HepG2 (cell line): ENCODE measurements around the gene RPS28. TPM values are rescaled to one million over a fixed set of nuclear protein-coding genes. Genes with fewer than 3 reads are reported as not detected.

Source experiments
- ARNTL ChIP-seq: sonication (generic); formaldehyde crosslinking; IDR thresholded peaks from 2 replicates; pipeline ENCODE4 v1.4.0; 2020; ENCODE audit warnings: mild to moderate bottlenecking, missing genetic modification reagents
- HMG20B ChIP-seq: conservative IDR thresholded peaks from 2 replicates; pipeline ENCODE4 v1.6.1; 2016; ENCODE audit warnings: missing genetic modification reagents, missing compliant biosample characterization
- KAT7 ChIP-seq: IDR thresholded peaks from 2 replicates; pipeline ENCODE4 v1.6.1; 2018; ENCODE audit warnings: borderline replicate concordance, missing compliant biosample characterization
- KDM2A ChIP-seq: sonication (generic); formaldehyde crosslinking; IDR thresholded peaks from 2 replicates; pipeline ENCODE4 v1.4.0; 2020; ENCODE audit warnings: low read depth, missing genetic modification reagents, borderline replicate concordance
- KDM5B ChIP-seq: sonication (generic); formaldehyde crosslinking; IDR thresholded peaks from 2 replicates; pipeline ENCODE4 v1.4.0; 2020; ENCODE audit warnings: missing genetic modification reagents, mild to moderate bottlenecking, borderline replicate concordance
- KLF15 ChIP-seq: sonication (generic); formaldehyde crosslinking; IDR thresholded peaks from 2 replicates; pipeline ENCODE4 v1.8.1; 2023; ENCODE audit warnings: borderline replicate concordance, mild to moderate bottlenecking, inconsistent platforms, missing genetic modification reagents, mixed read lengths
- NFIB ChIP-seq: sonication (generic); formaldehyde crosslinking; IDR thresholded peaks from 2 replicates; pipeline ENCODE4 v1.9.0; 2021; ENCODE audit warnings: missing genetic modification reagents, mild to moderate bottlenecking, borderline replicate concordance
- PITX1 ChIP-seq: sonication (generic); formaldehyde crosslinking; IDR thresholded peaks from 2 replicates; pipeline ENCODE4 v1.5.1; 2020; ENCODE audit warnings: mild to moderate bottlenecking, missing genetic modification reagents
- SP5 ChIP-seq: IDR thresholded peaks from 2 replicates; pipeline ENCODE4 v1.6.1; 2016; ENCODE audit warnings: low read depth, borderline replicate concordance
- ZNF260 ChIP-seq: sonication (generic); formaldehyde crosslinking; IDR thresholded peaks from 2 replicates; pipeline ENCODE4 v1.4.0; 2020; ENCODE audit warnings: missing genetic modification reagents, low read depth, mild to moderate bottlenecking, borderline replicate concordance
- ZNF589 ChIP-seq: sonication (generic); formaldehyde crosslinking; conservative IDR thresholded peaks from 2 replicates; pipeline ENCODE4 v1.8.0; 2022; ENCODE audit warnings: mild to moderate bottlenecking, moderate library complexity, missing genetic modification reagents
- ZNF629 ChIP-seq: sonication (generic); formaldehyde crosslinking; conservative IDR thresholded peaks from 2 replicates; pipeline ENCODE4 v1.5.0; 2020; ENCODE audit warnings: missing genetic modification reagents
- polyA plus RNA-seq, 8 experiments: library from polyadenylated mRNA; depleted of rRNA in 3 of 8; stranded (reverse) in 7 of 8; unstranded in 1 of 8; fragments of >200 nt; fragmentation: Illumina TruSeq in 4 of 8; extraction: Trizol in 4 of 8; gene quantifications; 2 replicates each; pipeline versions ENCODE4 v1.2.1 to v1.2.3, GENCODE V29; 2011 to 2016; ENCODE audit warnings: low read depth in 4 of 8, missing spikeins in 1 of 8, mixed read lengths in 1 of 8; ENCODE audit not compliant: insufficient read depth in 1 of 8
- total RNA-seq, 5 experiments: library from RNA; depleted of rRNA; stranded (reverse); fragments of >200 nt; fragmentation: Illumina TruSeq; extraction: Trizol; gene quantifications; 2 replicates each; pipeline ENCODE4 v1.2.3, GENCODE V29; 2016; ENCODE audit warnings: low read depth in 1 of 5
- TF ChIP-seq, protein P1 (sequence below): sonication (generic); formaldehyde crosslinking; IDR thresholded peaks from 2 replicates; pipeline ENCODE4 v1.4.0; 2020; ENCODE audit warnings: missing genetic modification reagents
- TF ChIP-seq, protein P2 (sequence below): sonication (generic); formaldehyde crosslinking; IDR thresholded peaks from 2 replicates; pipeline ENCODE4 v1.4.0; 2020; ENCODE audit warnings: mild to moderate bottlenecking, missing genetic modification reagents
- TF ChIP-seq, protein P3 (sequence below): sonication (generic); formaldehyde crosslinking; IDR thresholded peaks from 2 replicates; pipeline ENCODE4 v1.4.0; 2020; ENCODE audit warnings: missing genetic modification reagents, borderline replicate concordance

RPS28 gene
- total and polyA plus RNA-seq, 2 of the 13 experiments (the other 11 are each of a cell fraction or from before 2014, with no cell fraction given) = 281 to 545 TPM

DNA sequence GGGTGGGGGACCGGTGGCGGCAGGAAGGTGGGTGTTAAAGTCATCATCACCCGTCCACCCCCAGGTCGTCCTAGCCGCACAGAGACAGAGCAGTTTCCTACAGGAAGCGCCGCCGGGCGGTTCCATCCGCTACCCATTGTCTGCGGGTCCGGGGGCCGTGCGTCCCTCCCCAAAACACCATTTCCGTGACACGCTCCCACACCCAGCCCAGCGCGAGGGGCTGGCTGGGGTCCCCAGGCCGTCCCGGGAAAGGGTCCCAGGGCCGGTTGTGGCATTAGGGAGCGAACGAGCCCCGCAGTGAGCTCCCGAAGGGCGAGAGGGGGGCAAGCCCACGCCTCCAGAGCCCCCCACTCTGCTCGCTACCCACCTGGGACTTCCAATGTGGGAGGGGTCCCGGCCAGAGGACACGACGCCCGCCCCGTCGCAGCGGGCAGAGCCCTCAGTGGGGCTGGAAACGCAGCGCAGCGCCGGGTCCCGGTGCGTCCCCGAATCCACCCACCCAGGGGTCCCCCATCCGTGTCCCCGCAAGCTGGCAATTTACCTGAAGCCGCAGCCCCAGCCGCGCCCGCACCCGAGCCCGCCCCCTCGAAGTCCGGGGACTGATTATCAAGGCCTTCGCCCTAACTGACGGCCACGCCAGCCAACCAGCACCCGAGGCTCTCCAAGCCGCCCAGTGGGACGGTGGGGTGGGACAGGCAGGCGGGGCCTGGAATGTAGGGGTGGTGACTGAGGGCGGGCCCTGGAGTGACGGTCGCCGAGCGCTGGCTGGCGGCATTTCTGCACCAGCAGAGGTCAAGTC lies 21.6 kb downstream of the RPS28 start, which contains the start of gene KANK3 (continued):
- TF ChIP-seq, protein P1, sequence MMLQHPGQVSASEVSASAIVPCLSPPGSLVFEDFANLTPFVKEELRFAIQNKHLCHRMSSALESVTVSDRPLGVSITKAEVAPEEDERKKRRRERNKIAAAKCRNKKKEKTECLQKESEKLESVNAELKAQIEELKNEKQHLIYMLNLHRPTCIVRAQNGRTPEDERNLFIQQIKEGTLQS = no peak
- TF ChIP-seq PITX1 (CRISPR knock-in tag) (no peak), KLF15 (CRISPR knock-in tag) (no peak), HMG20B (CRISPR knock-in tag) (no peak), NFIB (CRISPR knock-in tag) (no peak), KAT7 (CRISPR knock-in tag) (no peak), SP5 (CRISPR knock-in tag) (peak; percentile 55; the same call in 1 of the 2 replicates), KDM2A (CRISPR knock-in tag) (peak; percentile 87; the same call in 1 of the 2 replicates), ZNF260 (no peak), ARNTL (CRISPR knock-in tag) (no peak), KDM5B (peak; percentile 42; the same call in 1 of the 2 replicates), ZNF589 (CRISPR knock-in tag) (no peak), ZNF629 (CRISPR knock-in tag) (no peak)
- TF ChIP-seq, protein P2, sequence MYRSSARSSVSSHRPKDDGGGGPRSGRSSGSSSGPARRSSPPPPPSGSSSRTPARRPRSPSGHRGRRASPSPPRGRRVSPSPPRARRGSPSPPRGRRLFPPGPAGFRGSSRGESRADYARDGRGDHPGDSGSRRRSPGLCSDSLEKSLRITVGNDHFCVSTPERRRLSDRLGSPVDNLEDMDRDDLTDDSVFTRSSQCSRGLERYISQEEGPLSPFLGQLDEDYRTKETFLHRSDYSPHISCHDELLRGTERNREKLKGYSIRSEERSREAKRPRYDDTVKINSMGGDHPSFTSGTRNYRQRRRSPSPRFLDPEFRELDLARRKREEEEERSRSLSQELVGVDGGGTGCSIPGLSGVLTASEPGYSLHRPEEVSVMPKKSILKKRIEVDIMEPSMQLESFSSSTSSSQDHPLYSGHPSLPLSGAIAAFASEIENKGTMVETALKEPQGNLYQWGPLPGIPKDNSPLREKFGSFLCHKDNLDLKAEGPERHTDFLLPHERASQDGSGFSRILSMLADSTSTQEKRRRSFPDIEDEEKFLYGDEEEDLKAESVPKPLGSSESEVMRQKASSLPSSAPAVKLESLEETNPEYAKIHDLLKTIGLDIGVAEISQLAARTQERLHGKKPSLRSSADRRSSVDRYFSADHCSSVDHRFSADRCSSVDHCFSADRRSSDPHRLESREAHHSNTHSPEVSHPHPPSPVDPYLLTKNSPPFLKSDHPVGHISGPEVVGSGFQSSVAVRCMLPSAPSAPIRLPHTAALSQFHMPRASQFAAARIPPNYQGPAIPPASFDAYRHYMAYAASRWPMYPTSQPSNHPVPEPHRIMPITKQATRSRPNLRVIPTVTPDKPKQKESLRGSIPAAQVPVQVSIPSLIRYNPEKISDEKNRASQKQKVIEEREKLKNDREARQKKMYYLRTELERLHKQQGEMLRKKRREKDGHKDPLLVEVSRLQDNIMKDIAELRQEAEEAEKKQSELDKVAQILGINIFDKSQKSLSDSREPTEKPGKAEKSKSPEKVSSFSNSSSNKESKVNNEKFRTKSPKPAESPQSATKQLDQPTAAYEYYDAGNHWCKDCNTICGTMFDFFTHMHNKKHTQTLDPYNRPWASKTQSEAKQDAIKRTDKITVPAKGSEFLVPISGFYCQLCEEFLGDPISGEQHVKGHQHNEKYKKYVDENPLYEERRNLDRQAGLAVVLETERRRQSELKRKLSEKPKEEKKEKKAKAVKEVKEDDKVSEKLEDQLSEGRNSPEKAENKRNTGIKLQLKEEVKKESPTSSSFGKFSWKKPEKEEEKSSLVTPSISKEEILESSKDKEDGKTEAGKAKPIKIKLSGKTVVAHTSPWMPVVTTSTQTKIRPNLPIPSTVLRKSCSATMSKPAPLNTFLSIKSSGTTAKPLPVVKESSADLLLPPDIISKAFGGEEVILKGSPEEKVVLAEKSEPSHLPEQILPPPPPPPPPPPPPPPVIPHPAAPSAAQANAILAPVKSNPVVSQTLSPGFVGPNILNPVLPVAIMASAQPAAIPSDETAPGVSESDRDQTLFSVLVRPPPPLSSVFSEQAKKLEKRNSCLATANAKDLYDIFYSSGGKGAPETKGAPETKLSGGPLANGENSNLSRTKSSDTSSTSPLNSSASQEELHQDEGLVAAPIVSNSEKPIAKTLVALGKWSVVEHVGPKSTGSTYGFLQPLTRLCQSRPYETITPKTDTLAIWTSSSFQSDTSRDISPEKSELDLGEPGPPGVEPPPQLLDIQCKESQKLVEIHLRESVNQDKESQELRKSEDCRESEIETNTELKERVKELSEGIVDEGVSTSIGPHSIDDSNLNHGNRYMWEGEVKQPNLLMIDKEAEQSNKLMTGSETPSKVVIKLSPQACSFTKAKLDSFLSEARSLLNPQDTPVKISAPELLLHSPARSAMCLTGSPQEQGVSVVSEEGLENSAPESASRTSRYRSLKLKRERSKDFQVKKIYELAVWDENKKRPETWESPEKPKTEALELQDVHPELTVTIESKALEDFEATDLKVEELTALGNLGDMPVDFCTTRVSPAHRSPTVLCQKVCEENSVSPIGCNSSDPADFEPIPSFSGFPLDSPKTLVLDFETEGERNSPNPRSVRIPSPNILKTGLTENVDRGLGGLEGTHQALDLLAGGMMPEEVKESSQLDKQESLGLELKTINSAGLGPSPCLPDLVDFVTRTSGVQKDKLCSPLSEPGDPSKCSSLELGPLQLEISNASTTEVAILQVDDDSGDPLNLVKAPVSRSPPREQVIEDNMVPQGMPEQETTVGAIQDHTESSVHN (CRISPR knock-in tag) = no peak
- TF ChIP-seq, protein P3, sequence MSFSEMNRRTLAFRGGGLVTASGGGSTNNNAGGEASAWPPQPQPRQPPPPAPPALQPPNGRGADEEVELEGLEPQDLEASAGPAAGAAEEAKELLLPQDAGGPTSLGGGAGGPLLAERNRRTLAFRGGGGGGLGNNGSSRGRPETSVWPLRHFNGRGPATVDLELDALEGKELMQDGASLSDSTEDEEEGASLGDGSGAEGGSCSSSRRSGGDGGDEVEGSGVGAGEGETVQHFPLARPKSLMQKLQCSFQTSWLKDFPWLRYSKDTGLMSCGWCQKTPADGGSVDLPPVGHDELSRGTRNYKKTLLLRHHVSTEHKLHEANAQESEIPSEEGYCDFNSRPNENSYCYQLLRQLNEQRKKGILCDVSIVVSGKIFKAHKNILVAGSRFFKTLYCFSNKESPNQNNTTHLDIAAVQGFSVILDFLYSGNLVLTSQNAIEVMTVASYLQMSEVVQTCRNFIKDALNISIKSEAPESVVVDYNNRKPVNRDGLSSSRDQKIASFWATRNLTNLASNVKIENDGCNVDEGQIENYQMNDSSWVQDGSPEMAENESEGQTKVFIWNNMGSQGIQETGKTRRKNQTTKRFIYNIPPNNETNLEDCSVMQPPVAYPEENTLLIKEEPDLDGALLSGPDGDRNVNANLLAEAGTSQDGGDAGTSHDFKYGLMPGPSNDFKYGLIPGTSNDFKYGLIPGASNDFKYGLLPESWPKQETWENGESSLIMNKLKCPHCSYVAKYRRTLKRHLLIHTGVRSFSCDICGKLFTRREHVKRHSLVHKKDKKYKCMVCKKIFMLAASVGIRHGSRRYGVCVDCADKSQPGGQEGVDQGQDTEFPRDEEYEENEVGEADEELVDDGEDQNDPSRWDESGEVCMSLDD = no peak
